ENCODE data around the gene KCTD12.

KCTD12 gene

DNA sequence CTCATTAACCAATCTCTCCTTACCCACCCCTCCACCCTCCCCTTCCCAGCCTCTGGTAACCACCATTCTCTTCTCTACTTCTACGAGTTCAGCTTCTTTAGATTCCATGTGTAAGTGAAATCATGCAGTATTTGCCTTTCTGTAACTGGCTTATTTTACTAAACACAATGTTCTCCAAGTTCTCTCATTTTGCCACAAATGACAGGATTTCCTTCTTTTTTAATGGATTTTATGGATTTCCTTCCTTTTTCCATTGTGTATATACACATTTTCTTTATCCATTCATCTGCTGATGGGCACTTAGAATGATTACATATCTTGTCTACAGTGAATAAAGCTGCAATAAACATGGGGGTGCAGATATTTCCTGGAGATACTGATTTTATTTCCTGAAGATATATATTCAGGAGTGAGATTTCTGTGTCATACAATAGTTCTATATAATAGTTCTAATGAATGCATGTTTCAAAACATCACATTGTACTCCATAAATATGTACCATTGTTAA, 20.2 kb downstream of the KCTD12 start:
- no peak overlapping the region for H2AFZ ChIP-seq (ENCODE audit: low read length)

DNA sequence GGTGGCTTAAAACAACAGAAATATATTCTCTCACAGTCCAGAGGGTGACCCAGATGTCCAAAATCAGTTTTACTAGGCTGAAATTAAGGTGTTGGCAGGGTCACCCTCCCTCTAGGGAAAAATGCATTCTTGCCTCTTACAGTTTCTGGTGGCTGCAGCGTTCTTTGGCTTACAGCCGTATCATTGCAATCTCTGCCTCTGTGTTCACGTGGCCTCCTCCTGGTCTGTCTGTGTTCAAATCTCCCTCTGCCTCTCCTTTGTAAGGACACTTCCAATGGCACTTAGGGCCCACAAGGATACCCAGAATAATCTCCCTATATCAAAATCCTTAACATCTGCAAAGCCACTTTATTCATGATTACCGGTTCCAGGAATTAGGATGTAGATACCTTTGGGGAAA, 21.1 kb downstream of the KCTD12 start:
- Histone ChIP-seq H4K20me1 (ENCODE audit: insufficient read depth, low read length) (no peaks in the 10 kb centered on the region), H3K4me3 (ENCODE audit: low read depth, low read length, poor library complexity, severe bottlenecking) (no peak overlapping the region), H3K79me2 (ENCODE audit: insufficient read depth, low read length) (no peaks in the 10 kb centered on the region), H3K27me3 (ENCODE audit: insufficient read depth, low read length) (no peaks in the 10 kb centered on the region), H3F3A (ENCODE audit: insufficient read depth, low read length) (no peaks in the 10 kb centered on the region), H2AFZ (ENCODE audit: low read length) (no peak overlapping the region), H3K4me2 (ENCODE audit: low read length) (no peak overlapping the region), H3K36me3 (ENCODE audit: insufficient read depth, low read length) (no peaks in the 10 kb centered on the region), H3K27ac (ENCODE audit: low read depth, low read length, poor library complexity, severe bottlenecking) (no peak overlapping the region), H3K9me3 (ENCODE audit: low read length) (no peaks in the 10 kb centered on the region), H3K9me2 (ENCODE audit: low read depth, low read length) (no peaks in the 10 kb centered on the region), H3K4me1 (ENCODE audit: insufficient read depth, low read length, severe bottlenecking) (no peaks in the 10 kb centered on the region), H3K9ac (ENCODE audit: low read length) (no peak overlapping the region)
- no peak for TF ChIP-seq EZH2 (IDR thresholded peaks at IDR 0.05; ENCODE audit: borderline replicate concordance, low read length)
- TF ChIP-seq, protein P1, sequence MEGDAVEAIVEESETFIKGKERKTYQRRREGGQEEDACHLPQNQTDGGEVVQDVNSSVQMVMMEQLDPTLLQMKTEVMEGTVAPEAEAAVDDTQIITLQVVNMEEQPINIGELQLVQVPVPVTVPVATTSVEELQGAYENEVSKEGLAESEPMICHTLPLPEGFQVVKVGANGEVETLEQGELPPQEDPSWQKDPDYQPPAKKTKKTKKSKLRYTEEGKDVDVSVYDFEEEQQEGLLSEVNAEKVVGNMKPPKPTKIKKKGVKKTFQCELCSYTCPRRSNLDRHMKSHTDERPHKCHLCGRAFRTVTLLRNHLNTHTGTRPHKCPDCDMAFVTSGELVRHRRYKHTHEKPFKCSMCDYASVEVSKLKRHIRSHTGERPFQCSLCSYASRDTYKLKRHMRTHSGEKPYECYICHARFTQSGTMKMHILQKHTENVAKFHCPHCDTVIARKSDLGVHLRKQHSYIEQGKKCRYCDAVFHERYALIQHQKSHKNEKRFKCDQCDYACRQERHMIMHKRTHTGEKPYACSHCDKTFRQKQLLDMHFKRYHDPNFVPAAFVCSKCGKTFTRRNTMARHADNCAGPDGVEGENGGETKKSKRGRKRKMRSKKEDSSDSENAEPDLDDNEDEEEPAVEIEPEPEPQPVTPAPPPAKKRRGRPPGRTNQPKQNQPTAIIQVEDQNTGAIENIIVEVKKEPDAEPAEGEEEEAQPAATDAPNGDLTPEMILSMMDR (IDR thresholded peaks at IDR 0.05; ENCODE audit: low read length) = no peak

More for the DNA sequence above, 20.2 kb downstream of the KCTD12 start:
- TF ChIP-seq, protein P1 (IDR thresholded peaks at IDR 0.05; ENCODE audit: low read length) = no peak
- no peak for TF ChIP-seq EZH2 (IDR thresholded peaks at IDR 0.05; ENCODE audit: borderline replicate concordance, low read length)
- H3K4me3 ChIP-seq (ENCODE audit: low read depth, low read length, poor library complexity, severe bottlenecking) = no peak overlapping the region
- H3K36me3 ChIP-seq (ENCODE audit: insufficient read depth, low read length) = no peaks in the 10 kb centered on the region
- no peaks in the 10 kb centered on the region for H3K9me3 ChIP-seq (ENCODE audit: low read length)
- H3F3A ChIP-seq (ENCODE audit: insufficient read depth, low read length) = no peaks in the 10 kb centered on the region
- no peaks in the 10 kb centered on the region for H3K4me1 ChIP-seq (ENCODE audit: insufficient read depth, low read length, severe bottlenecking)
- no peaks in the 10 kb centered on the region for H3K27me3 ChIP-seq (ENCODE audit: insufficient read depth, low read length)
- no peak overlapping the region for H3K9ac ChIP-seq (ENCODE audit: low read length)
- no peaks in the 10 kb centered on the region for H3K79me2 ChIP-seq (ENCODE audit: insufficient read depth, low read length)
- H3K9me2 ChIP-seq (ENCODE audit: low read depth, low read length) = no peaks in the 10 kb centered on the region
- H3K4me2 ChIP-seq (ENCODE audit: low read length) = no peak overlapping the region
- H4K20me1 ChIP-seq (ENCODE audit: insufficient read depth, low read length) = no peaks in the 10 kb centered on the region
- no peak overlapping the region for H3K27ac ChIP-seq (ENCODE audit: low read depth, low read length, poor library complexity, severe bottlenecking)

DNA sequence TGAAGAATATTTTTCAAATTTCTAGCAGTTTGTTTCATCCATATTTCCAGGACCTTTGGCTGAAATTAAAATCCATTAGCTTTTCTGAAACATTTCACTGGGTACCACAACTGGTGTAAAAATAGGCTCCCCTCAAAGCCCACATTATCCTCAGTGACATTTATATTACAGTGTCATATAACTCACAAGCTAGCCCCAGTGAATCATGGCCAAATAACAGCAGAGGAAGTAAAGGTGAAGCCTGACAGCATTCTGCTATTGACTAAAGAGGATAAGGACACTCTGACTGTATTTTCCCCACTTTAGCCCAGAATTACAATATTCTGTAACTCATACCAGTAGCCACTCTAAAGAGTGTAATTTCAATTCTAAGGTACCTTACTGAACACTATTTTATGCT, 21.9 kb downstream of the KCTD12 start:
- Histone ChIP-seq H3F3A (ENCODE audit: insufficient read depth, low read length) (no peaks in the 10 kb centered on the region), H3K9me3 (ENCODE audit: low read length) (no peaks in the 10 kb centered on the region), H2AFZ (ENCODE audit: low read length) (no peak overlapping the region), H3K79me2 (ENCODE audit: insufficient read depth, low read length) (no peaks in the 10 kb centered on the region), H3K9ac (ENCODE audit: low read length) (no peak overlapping the region), H3K36me3 (ENCODE audit: insufficient read depth, low read length) (no peaks in the 10 kb centered on the region), H3K9me2 (ENCODE audit: low read depth, low read length) (no peaks in the 10 kb centered on the region; the same call in 1 of the 2 replicates), H3K27me3 (ENCODE audit: insufficient read depth, low read length) (no peaks in the 10 kb centered on the region), H3K4me1 (ENCODE audit: insufficient read depth, low read length, severe bottlenecking) (no peaks in the 10 kb centered on the region), H3K27ac (ENCODE audit: low read depth, low read length, poor library complexity, severe bottlenecking) (no peak overlapping the region), H3K4me2 (ENCODE audit: low read length) (no peak overlapping the region), H4K20me1 (ENCODE audit: insufficient read depth, low read length) (no peaks in the 10 kb centered on the region), H3K4me3 (ENCODE audit: low read depth, low read length, poor library complexity, severe bottlenecking) (no peak overlapping the region)
- no peak for TF ChIP-seq EZH2 (IDR thresholded peaks at IDR 0.05; ENCODE audit: borderline replicate concordance, low read length)
- TF ChIP-seq, protein P1 (IDR thresholded peaks at IDR 0.05; ENCODE audit: low read length) = no peak

Data from OCI-LY1 (cell line).